Measurements from ENCODE around the gene DNAJC6.

DNAJC6 gene

GRCh38 chr1:65412256-65412983 is 103.1 kb downstream of the DNAJC6 start:
- no peak for DNase-seq

GRCh38 chr1:65412984-65413375 is 103.6 kb downstream of the DNAJC6 start:
- no peak for DNase-seq

- DNase-seq, result no peak
Measured at GRCh38 chr1:65414538-65414937, 105.2 kb downstream of the DNAJC6 start.

GRCh38 chr1:65416767-65417166 is 107.4 kb downstream of the DNAJC6 start:
- DNase-seq, result no peak

GRCh38 chr1:65417729-65418128 is 108.4 kb downstream of the DNAJC6 start:
- no peak for DNase-seq

- DNase-seq, result no peak
Measured at GRCh38 chr1:65418522-65419185, 109.3 kb downstream of the DNAJC6 start.

- DNase-seq, result peak; percentile 99
Measured at GRCh38 chr1:65419681-65420589, 110.6 kb downstream of the DNAJC6 start.

- DNase-seq, result peak; percentile 87
Measured at GRCh38 chr1:65420590-65421350, 111.4 kb downstream of the DNAJC6 start, which contains the start of the genes LEPR and LEPROT. Gene LEPR, plus strand, starts transcription at chr1:65420668. Its CDS starts 144,898 bp downstream, at chr1:65565566. Gene LEPROT, plus strand, starts transcription at chr1:65420668. Its CDS starts 57 bp downstream, at chr1:65420725.

- DNase-seq, result no peak
Measured at GRCh38 chr1:65421351-65422025, 112.1 kb downstream of the DNAJC6 start.

- DNase-seq, result peak; percentile 55
Measured at GRCh38 chr1:65422241-65423203, 113.2 kb downstream of the DNAJC6 start.

GRCh38 chr1:65423884-65424572 is 114.7 kb downstream of the DNAJC6 start:
- DNase-seq, result peak; percentile 55

- no peak for DNase-seq
Measured at GRCh38 chr1:65424573-65424889, 115.2 kb downstream of the DNAJC6 start.

GRCh38 chr1:65425006-65425405 is 115.7 kb downstream of the DNAJC6 start:
- no peak for DNase-seq

- DNase-seq, result no peak
Measured at GRCh38 chr1:65425697-65426096, 116.4 kb downstream of the DNAJC6 start.

GRCh38 chr1:65429078-65429477 is 119.7 kb downstream of the DNAJC6 start:
- DNase-seq, result no peak

GRCh38 chr1:65429806-65430205 is 120.5 kb downstream of the DNAJC6 start:
- no peak for DNase-seq

GRCh38 chr1:65431111-65431705 is 121.9 kb downstream of the DNAJC6 start:
- peak; percentile 63 for DNase-seq

- DNase-seq, result no peak
Measured at GRCh38 chr1:65432918-65433317, 123.6 kb downstream of the DNAJC6 start.

- DNase-seq, result no peak
Measured at GRCh38 chr1:65434255-65434654, 124.9 kb downstream of the DNAJC6 start.

GRCh38 chr1:65434760-65435159 is 125.4 kb downstream of the DNAJC6 start:
- DNase-seq, result no peak
